Stimulated activated naive B cell treated with anti-CD40 and anti-IgM and Interleukin-4, amounts not matched to agents 10 μg/mL and 1 μg/mL and 100 μg/mL, for 72 hours (primary cell): ENCODE results near the gene AKR1B1.
A peak's percentile ranks its signal among the peaks of the same experiment; 100 is the strongest.
"Not testable (repeated sequence)": the region's sequence is repeated elsewhere in the genome, so short reads cannot be mapped to it uniquely, and the experiment has no call there.

Experiments
- ATAC-seq, 2 donors: fragments of 150-1000 bp; cut with Tn5 transposase; replicated peaks; 2 replicates each; pipeline ENCODE4 v1.10.0; 2021; ENCODE audit warnings: moderate library complexity in 1 of 2
- DNase-seq: peaks from one replicate; pipeline ENCODE4 v3.0.0; 2021
- H3K27ac Mint-ChIP-seq: one replicate; pipeline ENCODE4 v1.8.0; 2022; ENCODE audit warnings: mild to moderate bottlenecking, mixed read lengths
- H3K27me3 Mint-ChIP-seq, 2 donors: one replicate each; pipeline ENCODE4 v1.8.0; 2022; ENCODE audit warnings: mixed read lengths in 2 of 2
- H3K36me3 Mint-ChIP-seq, 2 donors: one replicate each; pipeline ENCODE4 v1.8.0; 2022; ENCODE audit warnings: mixed read lengths in 2 of 2, mild to moderate bottlenecking in 1 of 2
- H3K4me1 Mint-ChIP-seq, 2 donors: one replicate each; pipeline ENCODE4 v1.8.0; 2022; ENCODE audit warnings: mixed read lengths in 2 of 2, mild to moderate bottlenecking in 1 of 2
- H3K4me3 Mint-ChIP-seq, 2 donors: one replicate each; pipeline ENCODE4 v1.8.0; 2022; ENCODE audit warnings: mild to moderate bottlenecking in 2 of 2, mixed read lengths in 2 of 2, moderate library complexity in 1 of 2
- H3K9me3 Mint-ChIP-seq, 2 donors: one replicate each; pipeline ENCODE4 v1.8.0; 2022; ENCODE audit warnings: mixed read lengths in 2 of 2, mild to moderate bottlenecking in 1 of 2

Gene AKR1B1

GRCh38 chr7:134458806-134459698, at the start of gene AKR1B1:
Gene AKR1B1 (minus strand): TSS chr7:134459100. CDS start chr7:134459062, 38 bp downstream.
- H3K27ac Mint-ChIP-seq = peak within 1 kb of the TSS; percentile 92
- H3K4me3 Mint-ChIP-seq = peak within 1 kb of the TSS; percentile 89 to 91
- H3K27me3 Mint-ChIP-seq = no peaks in the 10 kb centered on the region
- peak; percentile 91 to 97 for ATAC-seq
- peak; percentile 91 for DNase-seq
- H3K4me1 Mint-ChIP-seq = peaks cover 27 to 40% of the 10 kb centered on the region in 2 donors
- H3K9me3 Mint-ChIP-seq = peaks cover 0 to under 1% of the 10 kb centered on the region in 2 donors
- H3K36me3 Mint-ChIP-seq = peaks cover 4 to 16% of the 10 kb centered on the region in 2 donors

- Mint-ChIP-seq H3K4me1 (no peaks in the 10 kb centered on the region), H3K27me3 (peaks cover under 1 to 21% of the 10 kb centered on the region in 2 donors), H3K27ac (no peak overlapping the region), H3K4me3 (no peak overlapping the region), H3K36me3 (no peaks in the 10 kb centered on the region), H3K9me3 (no peaks in the 10 kb centered on the region)
- no peak for ATAC-seq
- DNase-seq = no peak
Observed at GRCh38 chr7:134505856-134506255, 47.0 kb upstream of the AKR1B1 start.

GRCh38 chr7:134504660-134505164, 45.8 kb upstream of the AKR1B1 start:
- no peak overlapping the region for H3K4me3 Mint-ChIP-seq
- ATAC-seq = no peak
- no peak for DNase-seq
- no peaks in the 10 kb centered on the region for H3K9me3 Mint-ChIP-seq
- peaks cover 7 to 20% of the 10 kb centered on the region in 2 donors for H3K27me3 Mint-ChIP-seq
- no peaks in the 10 kb centered on the region for H3K4me1 Mint-ChIP-seq
- no peak overlapping the region for H3K27ac Mint-ChIP-seq
- no peaks in the 10 kb centered on the region for H3K36me3 Mint-ChIP-seq

GRCh38 chr7:134502463-134503371, 43.8 kb upstream of the AKR1B1 start:
- no peak for ATAC-seq
- peaks cover 13 to 25% of the 10 kb centered on the region in 2 donors for H3K27me3 Mint-ChIP-seq
- H3K4me3 Mint-ChIP-seq = no peak overlapping the region
- H3K4me1 Mint-ChIP-seq = no peaks in the 10 kb centered on the region
- no peaks in the 10 kb centered on the region for H3K36me3 Mint-ChIP-seq
- no peaks in the 10 kb centered on the region for H3K9me3 Mint-ChIP-seq
- no peak overlapping the region for H3K27ac Mint-ChIP-seq
- DNase-seq = no peak

- Mint-ChIP-seq H3K9me3 (no peaks in the 10 kb centered on the region), H3K4me3 (no peak overlapping the region), H3K4me1 (no peaks in the 10 kb centered on the region), H3K27ac (no peak overlapping the region), H3K27me3 (peaks cover 13 to 25% of the 10 kb centered on the region in 2 donors), H3K36me3 (no peaks in the 10 kb centered on the region)
- ATAC-seq (no peak), DNase-seq (no peak)
Observed at GRCh38 chr7:134500982-134501381, 42.1 kb upstream of the AKR1B1 start.

- no peak for ATAC-seq
- H3K36me3 Mint-ChIP-seq = no peaks in the 10 kb centered on the region
- peaks cover 13 to 23% of the 10 kb centered on the region in 2 donors for H3K27me3 Mint-ChIP-seq
- DNase-seq = no peak
- H3K27ac Mint-ChIP-seq = no peak overlapping the region
- H3K4me3 Mint-ChIP-seq = no peak overlapping the region
- H3K9me3 Mint-ChIP-seq = no peaks in the 10 kb centered on the region
- peaks cover 0 to 2% of the 10 kb centered on the region in 2 donors for H3K4me1 Mint-ChIP-seq
Observed at GRCh38 chr7:134500406-134500805, 41.5 kb upstream of the AKR1B1 start.

- H3K27ac Mint-ChIP-seq = no peak overlapping the region
- H3K4me3 Mint-ChIP-seq = no peak overlapping the region
- DNase-seq (no peak), ATAC-seq (peak; percentile 51 to 60)
- H3K9me3 Mint-ChIP-seq = no peaks in the 10 kb centered on the region
- H3K4me1 Mint-ChIP-seq = peaks cover 0 to 2% of the 10 kb centered on the region in 2 donors
- no peaks in the 10 kb centered on the region for H3K36me3 Mint-ChIP-seq
- H3K27me3 Mint-ChIP-seq = peaks cover 27 to 36% of the 10 kb centered on the region in 2 donors
Observed at GRCh38 chr7:134495546-134495945, 36.6 kb upstream of the AKR1B1 start.

GRCh38 chr7:134493091-134493490, 34.2 kb upstream of the AKR1B1 start:
- Mint-ChIP-seq H3K27ac (no peak overlapping the region), H3K4me1 (peaks cover 0 to 2% of the 10 kb centered on the region in 2 donors), H3K4me3 (no peak overlapping the region), H3K9me3 (no peaks in the 10 kb centered on the region), H3K27me3 (peaks cover 26 to 49% of the 10 kb centered on the region in 2 donors), H3K36me3 (no peaks in the 10 kb centered on the region)
- no peak for DNase-seq
- no peak for ATAC-seq

GRCh38 chr7:134487721-134488120, 28.8 kb upstream of the AKR1B1 start:
- not testable (repeated sequence) for H3K27ac Mint-ChIP-seq, H3K4me1 Mint-ChIP-seq, H3K9me3 Mint-ChIP-seq, H3K36me3 Mint-ChIP-seq, ATAC-seq, DNase-seq, H3K4me3 Mint-ChIP-seq
- peaks cover 40 to 70% of the 10 kb centered on the region in 2 donors for H3K27me3 Mint-ChIP-seq

GRCh38 chr7:134485203-134485602, 26.3 kb upstream of the AKR1B1 start:
- no peak overlapping the region for H3K27ac Mint-ChIP-seq

GRCh38 chr7:134483296-134483695, 24.4 kb upstream of the AKR1B1 start:
- H3K36me3 Mint-ChIP-seq = no peaks in the 10 kb centered on the region
- no peak for ATAC-seq
- DNase-seq = no peak
- peaks cover 25 to 46% of the 10 kb centered on the region in 2 donors for H3K27me3 Mint-ChIP-seq
- H3K9me3 Mint-ChIP-seq = peaks cover 0 to 5% of the 10 kb centered on the region in 2 donors
- H3K4me1 Mint-ChIP-seq = no peaks in the 10 kb centered on the region
- H3K27ac Mint-ChIP-seq = no peak overlapping the region
- no peak overlapping the region for H3K4me3 Mint-ChIP-seq

More at GRCh38 chr7:134485203-134485602, 26.3 kb upstream of the AKR1B1 start:
- Mint-ChIP-seq H3K27me3 (peaks cover 30 to 60% of the 10 kb centered on the region in 2 donors), H3K4me1 (no peaks in the 10 kb centered on the region), H3K9me3 (peaks cover 0 to 5% of the 10 kb centered on the region in 2 donors), H3K4me3 (no peak overlapping the region), H3K36me3 (no peaks in the 10 kb centered on the region)
- no peak for DNase-seq
- ATAC-seq = no peak

GRCh38 chr7:134482858-134483257, 24.0 kb upstream of the AKR1B1 start:
- ATAC-seq (no peak), DNase-seq (no peak)
- Mint-ChIP-seq H3K4me3 (no peak overlapping the region), H3K9me3 (peaks cover 0 to 5% of the 10 kb centered on the region in 2 donors), H3K27me3 (peaks cover 29 to 42% of the 10 kb centered on the region in 2 donors), H3K27ac (no peak overlapping the region), H3K4me1 (no peaks in the 10 kb centered on the region), H3K36me3 (no peaks in the 10 kb centered on the region)

- H3K36me3 Mint-ChIP-seq = no peaks in the 10 kb centered on the region
- DNase-seq (no peak), ATAC-seq (no peak)
- H3K4me3 Mint-ChIP-seq = no peak overlapping the region
- H3K9me3 Mint-ChIP-seq = peaks cover 0 to 1% of the 10 kb centered on the region in 2 donors
- H3K27me3 Mint-ChIP-seq = peaks cover 25 to 35% of the 10 kb centered on the region in 2 donors
- no peak overlapping the region for H3K27ac Mint-ChIP-seq
- no peaks in the 10 kb centered on the region for H3K4me1 Mint-ChIP-seq
Observed at GRCh38 chr7:134481167-134481566, 22.3 kb upstream of the AKR1B1 start.

- peaks cover 0 to 1% of the 10 kb centered on the region in 2 donors for H3K9me3 Mint-ChIP-seq
- DNase-seq (no peak), ATAC-seq (no peak)
- no peaks in the 10 kb centered on the region for H3K36me3 Mint-ChIP-seq
- no peak overlapping the region for H3K4me3 Mint-ChIP-seq
- no peak overlapping the region for H3K27ac Mint-ChIP-seq
- H3K27me3 Mint-ChIP-seq = peaks cover 22 to 33% of the 10 kb centered on the region in 2 donors
- no peaks in the 10 kb centered on the region for H3K4me1 Mint-ChIP-seq
Observed at GRCh38 chr7:134480730-134481129, 21.8 kb upstream of the AKR1B1 start.
